IMR-90 (cell line): ENCODE results near the gene PYCR2. TPM values are rescaled to one million over a fixed set of nuclear protein-coding genes. Genes with fewer than 3 reads are reported as not detected.

Experiments used
- ATAC-seq: fragments of 200-7000 bp; cut with Tn5 transposase; 2 replicates; pipeline ENCODE4 v1.9.1; 2020; ENCODE audit warnings: low read depth, mild to moderate bottlenecking, moderate library complexity
- BruUV-seq: library from RNA; stranded (reverse); fragments of 400-500 nt; replicated peaks from 2 replicates; lab custom pipeline; 2021; lab: Mats Ljungman, UMichigan
- CTCF ChIA-PET: fragments of 300-600 bp; formaldehyde crosslinking; extraction: SDS; loops from one replicate; lab custom pipeline; 2021; ENCODE audit warnings: antibody characterized with exemption; lab: Yijun Ruan, JAX
- POLR2A ChIA-PET: fragments of 300-600 bp; sonication (Branson Sonifier 250); formaldehyde crosslinking; loops from one replicate; lab custom pipeline; 2022; ENCODE audit warnings: antibody characterized with exemption; ENCODE audit not compliant: unreplicated experiment; lab: Charles Lee
- DNase-seq: peaks from one replicate; pipeline ENCODE4 v3.0.0; 2013
- H2AFZ ChIP-seq: replicated peaks from 2 replicates; pipeline ENCODE3; 2013; ENCODE audit warnings: low read length, mild to moderate bottlenecking; ENCODE audit not compliant: poor library complexity
- H2AK5ac ChIP-seq: 2 replicates; pipeline ENCODE4 v1.6.1; 2013; ENCODE audit warnings: low read depth, low read length, inconsistent platforms
- H2AK9ac ChIP-seq: replicated peaks from 2 replicates; pipeline ENCODE3; 2013; ENCODE audit warnings: mild to moderate bottlenecking, low read depth, low read length, moderate library complexity; ENCODE audit not compliant: poor library complexity
- H2BK120ac ChIP-seq: 2 replicates; pipeline ENCODE4 v1.6.1; 2013; ENCODE audit warnings: low read depth, low read length, inconsistent platforms
- H2BK15ac ChIP-seq: 3 replicates; pipeline ENCODE4 v1.6.1; 2013; ENCODE audit warnings: low read depth, low read length, inconsistent platforms
- H2BK20ac ChIP-seq: 2 replicates; pipeline ENCODE4 v1.6.1; 2013; ENCODE audit warnings: low read depth, mild to moderate bottlenecking, inconsistent platforms, low read length, moderate library complexity
- H2BK5ac ChIP-seq: 2 replicates; pipeline ENCODE4 v1.6.1; 2013; ENCODE audit warnings: mild to moderate bottlenecking, low read depth, low read length, inconsistent platforms; ENCODE audit not compliant: poor library complexity, severe bottlenecking
- H3K14ac ChIP-seq: replicated peaks from 2 replicates; pipeline ENCODE4 v1.6.1; 2013; ENCODE audit warnings: low read depth, low read length, inconsistent platforms
- H3K18ac ChIP-seq: 2 replicates; pipeline ENCODE4 v1.6.1; 2013; ENCODE audit warnings: low read depth, low read length, control low read depth
- H3K23ac ChIP-seq: 2 replicates; pipeline ENCODE4 v1.6.1; 2013; ENCODE audit warnings: low read depth, low read length, inconsistent platforms
- H3K27ac ChIP-seq: 2 replicates; pipeline ENCODE4 v1.5.1; 2013; ENCODE audit warnings: mild to moderate bottlenecking, control low read depth, low read length; ENCODE audit not compliant: insufficient read depth
- H3K27me3 ChIP-seq: 2 replicates; pipeline ENCODE4 v1.6.1; 2013; ENCODE audit warnings: low read length; ENCODE audit not compliant: control insufficient read depth, insufficient read depth
- H3K36me3 ChIP-seq: 2 replicates; pipeline ENCODE4 v1.6.1; 2013; ENCODE audit warnings: low read length, mixed read lengths; ENCODE audit not compliant: control insufficient read depth, insufficient read depth
- H3K4ac ChIP-seq: 2 replicates; pipeline ENCODE4 v1.6.1; 2013; ENCODE audit warnings: low read depth, low read length, inconsistent platforms
- H3K4me1 ChIP-seq: 2 replicates; pipeline ENCODE4 v1.6.1; 2013; ENCODE audit warnings: low read length, mixed read lengths; ENCODE audit not compliant: control insufficient read depth, insufficient read depth
- H3K4me2 ChIP-seq: 2 replicates; pipeline ENCODE4 v1.6.1; 2013; ENCODE audit warnings: low read depth, mild to moderate bottlenecking, control low read depth, low read length, moderate library complexity
- H3K4me3 ChIP-seq: 2 replicates; pipeline ENCODE4 v1.5.1; 2013; ENCODE audit warnings: low read depth, mild to moderate bottlenecking, control low read depth, low read length, moderate library complexity; ENCODE audit not compliant: insufficient read depth
- H3K56ac ChIP-seq: 2 replicates; pipeline ENCODE4 v1.6.1; 2013; ENCODE audit warnings: low read length, inconsistent platforms; ENCODE audit not compliant: insufficient read depth; ENCODE audit errors: extremely low read depth
- H3K79me1 ChIP-seq, 2 experiments: 2 replicates each; pipeline ENCODE4 v1.6.1; 2013; ENCODE audit warnings: low read length in 2 of 2, inconsistent platforms in 1 of 2, low read depth in 1 of 2
- H3K9ac ChIP-seq: 2 replicates; pipeline ENCODE4 v1.6.1; 2013; ENCODE audit warnings: low read depth, low read length, control low read depth
- H3K9me1 ChIP-seq: 2 replicates; pipeline ENCODE4 v1.6.1; 2013; ENCODE audit warnings: low read length, inconsistent platforms; ENCODE audit not compliant: insufficient read depth
- H3K9me3 ChIP-seq: 2 replicates; pipeline ENCODE4 v1.6.1; 2013; ENCODE audit warnings: low read length; ENCODE audit not compliant: control insufficient read depth, insufficient read depth
- H4K20me1 ChIP-seq: 2 replicates; pipeline ENCODE4 v1.6.1; 2013; ENCODE audit warnings: low read length, inconsistent platforms; ENCODE audit not compliant: insufficient read depth
- H4K5ac ChIP-seq: 2 replicates; pipeline ENCODE4 v1.6.1; 2013; ENCODE audit warnings: mild to moderate bottlenecking, low read depth, low read length, control low read depth
- H4K8ac ChIP-seq, 2 experiments: 2 replicates each; pipeline ENCODE4 v1.6.1; 2013; ENCODE audit warnings: low read depth in 2 of 2, low read length in 2 of 2, control low read depth in 1 of 2, inconsistent platforms in 1 of 2
- H4K91ac ChIP-seq: 2 replicates; pipeline ENCODE4 v1.6.1; 2013; ENCODE audit warnings: low read depth, low read length, inconsistent platforms; ENCODE audit not compliant: insufficient read depth
- CEBPB ChIP-seq: IDR thresholded peaks from 2 replicates; pipeline ENCODE4 v1.6.1; 2012; ENCODE audit warnings: low read depth, low read length, improper control_type of control experiment
- CHD1 ChIP-seq: IDR thresholded peaks from 2 replicates; pipeline ENCODE4 v1.6.1; 2012; ENCODE audit warnings: low read depth, low read length, improper control_type of control experiment
- FOS ChIP-seq: fragments of 150-350 bp; IDR thresholded peaks from 2 replicates; pipeline ENCODE4 v1.6.1; 2016; ENCODE audit warnings: low read depth, low read length
- MAFK ChIP-seq: IDR thresholded peaks from 2 replicates; pipeline ENCODE4 v1.6.1; 2012; ENCODE audit warnings: low read depth, low read length, improper control_type of control experiment
- MAZ ChIP-seq: IDR thresholded peaks from 2 replicates; pipeline ENCODE4 v1.6.1; 2012; ENCODE audit warnings: low read depth, mild to moderate bottlenecking, low read length, improper control_type of control experiment, moderate library complexity, borderline replicate concordance
- POLR2A ChIP-seq: IDR thresholded peaks from 2 replicates; pipeline ENCODE4 v1.6.1; 2012; ENCODE audit warnings: mild to moderate bottlenecking, low read depth, low read length
- RAD21 ChIP-seq: IDR thresholded peaks from 2 replicates; pipeline ENCODE4 v1.6.1; 2012; ENCODE audit warnings: low read length, improper control_type of control experiment
- RCOR1 ChIP-seq: IDR thresholded peaks from 2 replicates; pipeline ENCODE4 v1.6.1; 2012; ENCODE audit warnings: mild to moderate bottlenecking, low read length, improper control_type of control experiment; ENCODE audit not compliant: insufficient replicate concordance
- SMC3 ChIP-seq: fragments of 150-350 bp; IDR thresholded peaks from 2 replicates; pipeline ENCODE4 v1.6.1; 2016; ENCODE audit warnings: low read depth, mild to moderate bottlenecking, antibody characterized with exemption, low read length, moderate library complexity
- WGBS, 2 experiments: methylation state at CpG; one replicate each; pipeline versions ENCODE4 v1.1.5 to v1.1.7; 2013; ENCODE audit warnings: missing lambda C conversion rate in 2 of 2; ENCODE audit not compliant: insufficient read length in 1 of 2; ENCODE audit errors: extremely low coverage in 2 of 2; 5-methylcytosine and 5-hydroxymethylcytosine counted together
- dilution Hi-C: fragments of 300-500 bp; cut with HindIII; formaldehyde crosslinking; loops from one replicate; pipeline ENCODE4 v1.14.3; 2018; ENCODE audit warnings: low sequenced_read_pairs; ENCODE audit not compliant: unreplicated experiment
- in situ Hi-C: fragments of 300-500 bp; cut with MboI; formaldehyde crosslinking; loops from 3 replicates; pipeline ENCODE4 v1.14.3; 2019; ENCODE audit warnings: low sequenced_read_pairs, inconsistent platforms, mixed read lengths
- intact Hi-C: fragments of 100-400 bp; cut with micrococcal nuclease; formaldehyde crosslinking; loops from 2 replicates; pipeline ENCODE4 v1.10.0; 2022
- polyA plus RNA-seq, 3 experiments: library from polyadenylated mRNA; depleted of rRNA; stranded (reverse); fragments of >200 nt; gene quantifications; 2 replicates each; pipeline ENCODE4 v1.2.3, GENCODE V29; 2012; ENCODE audit warnings: low replicate concordance in 1 of 3
- total RNA-seq: library from RNA; depleted of rRNA; stranded (reverse); fragments of >200 nt; gene quantifications from 2 replicates; pipeline ENCODE4 v1.2.3, GENCODE V29; 2012
- TF ChIP-seq, protein P1 (sequence below): fragments of 150-350 bp; IDR thresholded peaks from 2 replicates; pipeline ENCODE4 v1.6.1; 2016; ENCODE audit warnings: low read depth, mild to moderate bottlenecking, low read length, moderate library complexity, borderline replicate concordance
- TF ChIP-seq, protein P2 (sequence below): fragments of 150-350 bp; IDR thresholded peaks from 2 replicates; pipeline ENCODE4 v1.6.1; 2017; ENCODE audit warnings: mild to moderate bottlenecking, antibody characterized with exemption, low read length, low read depth

PYCR2 gene
- total and polyA plus RNA-seq, 2 of the 4 experiments (the other 2 are of a cell fraction) = 34.4 to 68.1 TPM

- Histone ChIP-seq H3K36me3 (peaks cover 17% of the 10 kb centered on the region), H2AK9ac (no peak overlapping the region), H3K9ac (no peak overlapping the region), H2BK15ac (no peak overlapping the region), H4K5ac (no peak overlapping the region), H3K9me1 (peaks cover 3% of the 10 kb centered on the region; the same call in 1 of the 2 replicates), H4K8ac (no peak overlapping the region), H3K4ac (no peak overlapping the region), H4K91ac (no peak overlapping the region), H3K4me3 (no peak overlapping the region), H3K27me3 (no peaks in the 10 kb centered on the region), H4K20me1 (peaks cover 4% of the 10 kb centered on the region), H3K9me3 (no peaks in the 10 kb centered on the region), H3K56ac (no peak overlapping the region), H2BK120ac (no peak overlapping the region), H2AFZ (no peak overlapping the region), H3K4me1 (peaks cover 5% of the 10 kb centered on the region; the same call in 1 of the 2 replicates), H3K27ac (no peak overlapping the region), H3K23ac (no peak overlapping the region), H3K18ac (no peak overlapping the region), H3K79me1 (peaks cover 0 to 9% of the 10 kb centered on the region in 2 experiments; a peak in 3 of 4 replicates), H2AK5ac (no peak overlapping the region), H2BK5ac (no peak overlapping the region), H2BK20ac (no peak overlapping the region), H3K14ac (no peak overlapping the region), H3K4me2 (no peak overlapping the region)
- no peak for TF ChIP-seq RCOR1
- TF ChIP-seq POLR2A = no peak
- TF ChIP-seq SMC3 = no peak
- no peak for TF ChIP-seq FOS
- TF ChIP-seq CEBPB = no peak
- TF ChIP-seq, protein P1, sequence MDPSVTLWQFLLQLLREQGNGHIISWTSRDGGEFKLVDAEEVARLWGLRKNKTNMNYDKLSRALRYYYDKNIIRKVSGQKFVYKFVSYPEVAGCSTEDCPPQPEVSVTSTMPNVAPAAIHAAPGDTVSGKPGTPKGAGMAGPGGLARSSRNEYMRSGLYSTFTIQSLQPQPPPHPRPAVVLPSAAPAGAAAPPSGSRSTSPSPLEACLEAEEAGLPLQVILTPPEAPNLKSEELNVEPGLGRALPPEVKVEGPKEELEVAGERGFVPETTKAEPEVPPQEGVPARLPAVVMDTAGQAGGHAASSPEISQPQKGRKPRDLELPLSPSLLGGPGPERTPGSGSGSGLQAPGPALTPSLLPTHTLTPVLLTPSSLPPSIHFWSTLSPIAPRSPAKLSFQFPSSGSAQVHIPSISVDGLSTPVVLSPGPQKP = no peak
- TF ChIP-seq, protein P2, sequence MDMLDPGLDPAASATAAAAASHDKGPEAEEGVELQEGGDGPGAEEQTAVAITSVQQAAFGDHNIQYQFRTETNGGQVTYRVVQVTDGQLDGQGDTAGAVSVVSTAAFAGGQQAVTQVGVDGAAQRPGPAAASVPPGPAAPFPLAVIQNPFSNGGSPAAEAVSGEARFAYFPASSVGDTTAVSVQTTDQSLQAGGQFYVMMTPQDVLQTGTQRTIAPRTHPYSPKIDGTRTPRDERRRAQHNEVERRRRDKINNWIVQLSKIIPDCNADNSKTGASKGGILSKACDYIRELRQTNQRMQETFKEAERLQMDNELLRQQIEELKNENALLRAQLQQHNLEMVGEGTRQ = no peak
- no peak for TF ChIP-seq CHD1
- TF ChIP-seq MAFK = no peak
- no peak for TF ChIP-seq RAD21
- no peak for TF ChIP-seq MAZ
- ATAC-seq (no peak), DNase-seq (no peak)
- WGBS, 2 experiments = no CpG with 5 or more reads among the region's 6 CpGs
- intact Hi-C loops = no loop called here
- no TSS peak for BruUV-seq
- POLR2A ChIA-PET = no interaction called here
- dilution Hi-C loops = no loop called here
- CTCF ChIA-PET = no interaction called here
- in situ Hi-C loops = loop anchor here (5.0 kb wide), 1 partner anchor 443 kb away; no protein-coding TSS in a partner anchor
Measured at GRCh38 chr1:225914947-225915346, 9.1 kb downstream of the PYCR2 start.
